Natural killer cell (primary cell): ENCODE results near the gene CERS1. TPM values are rescaled to one million over a fixed set of nuclear protein-coding genes. Genes with fewer than 3 reads are reported as not detected.
A peak's percentile ranks its signal among the peaks of the same experiment; 100 is the strongest.

ENCODE experiments used
- ATAC-seq, 3 donors: fragments of 150-1000 bp in 2 of 3; fragments of 200-7000 bp in 1 of 3; cut with Tn5 transposase; 1 replicate in 1 of 3; 2 replicates in 2 of 3; pipeline ENCODE4 v1.10.0; 2021; ENCODE audit warnings: mild to moderate bottlenecking in 2 of 3, moderate library complexity in 2 of 3
- DNase-seq, 2 donors: peaks; one replicate each; pipeline versions ENCODE4 v3.0.0 to v3.0.0-alpha.2; 2013 to 2021; ENCODE audit warnings: mixed read lengths in 1 of 2
- H3K27ac ChIP-seq: one replicate; pipeline ENCODE4 v1.5.1; 2013; ENCODE audit warnings: mild to moderate bottlenecking, low read length
- H3K27me3 ChIP-seq: one replicate; pipeline ENCODE4 v1.6.1; 2013; ENCODE audit warnings: low read length; ENCODE audit not compliant: control insufficient read depth, insufficient read depth
- H3K36me3 ChIP-seq: one replicate; pipeline ENCODE4 v1.6.1; 2013; ENCODE audit warnings: low read length; ENCODE audit not compliant: control insufficient read depth, insufficient read depth
- H3K4me1 ChIP-seq: one replicate; pipeline ENCODE4 v1.6.1; 2013; ENCODE audit warnings: low read length; ENCODE audit not compliant: control insufficient read depth, insufficient read depth
- H3K4me3 ChIP-seq: one replicate; pipeline ENCODE4 v1.5.1; 2013; ENCODE audit warnings: low read length
- H3K9me3 ChIP-seq: one replicate; pipeline ENCODE4 v1.6.1; 2013; ENCODE audit warnings: low read length; ENCODE audit not compliant: control insufficient read depth, insufficient read depth
- H3K27ac Mint-ChIP-seq, 2 donors: one replicate each; pipeline ENCODE4 v1.8.0; 2022; ENCODE audit warnings: mild to moderate bottlenecking in 2 of 2, mixed read lengths in 2 of 2, moderate library complexity in 1 of 2
- H3K27me3 Mint-ChIP-seq, 2 donors: one replicate each; pipeline ENCODE4 v1.8.0; 2022; ENCODE audit warnings: low read depth in 2 of 2, mixed read lengths in 2 of 2
- H3K36me3 Mint-ChIP-seq: one replicate; pipeline ENCODE4 v1.8.0; 2022; ENCODE audit warnings: mixed read lengths
- H3K4me1 Mint-ChIP-seq, 2 donors: one replicate each; pipeline ENCODE4 v1.8.0; 2022; ENCODE audit warnings: mixed read lengths in 2 of 2
- H3K4me3 Mint-ChIP-seq: one replicate; pipeline ENCODE4 v1.8.0; 2022; ENCODE audit warnings: mild to moderate bottlenecking, moderate library complexity, mixed read lengths
- H3K9me3 Mint-ChIP-seq, 2 donors: one replicate each; pipeline ENCODE4 v1.8.0; 2022; ENCODE audit warnings: mixed read lengths in 2 of 2
- CTCF ChIP-seq: fragments of 200-600 bp; IDR thresholded peaks from one replicate; pipeline ENCODE4 v1.8.0; 2022; ENCODE audit warnings: antibody characterized with exemption
- WGBS: methylation state at CpG from one replicate; pipeline ENCODE4 v1.1.7; 2013; ENCODE audit warnings: missing lambda C conversion rate; ENCODE audit not compliant: insufficient coverage; 5-methylcytosine and 5-hydroxymethylcytosine counted together
- intact Hi-C: fragments of 100-400 bp; cut with micrococcal nuclease; formaldehyde crosslinking; loops from one replicate; pipeline ENCODE4 v1.14.2; 2022
- total RNA-seq, 4 donors: library from RNA; stranded (reverse); fragments of 120-200 nt in 1 of 4; gene quantifications; one replicate each; pipeline versions ENCODE4 v1.2.3 to v1.2.4, GENCODE V29; 2013 to 2022

CERS1 gene
- total RNA-seq, 3 donors from 2014 or later (not counting 1 experiment from before 2014, with no cell fraction given): not detected

DNA sequence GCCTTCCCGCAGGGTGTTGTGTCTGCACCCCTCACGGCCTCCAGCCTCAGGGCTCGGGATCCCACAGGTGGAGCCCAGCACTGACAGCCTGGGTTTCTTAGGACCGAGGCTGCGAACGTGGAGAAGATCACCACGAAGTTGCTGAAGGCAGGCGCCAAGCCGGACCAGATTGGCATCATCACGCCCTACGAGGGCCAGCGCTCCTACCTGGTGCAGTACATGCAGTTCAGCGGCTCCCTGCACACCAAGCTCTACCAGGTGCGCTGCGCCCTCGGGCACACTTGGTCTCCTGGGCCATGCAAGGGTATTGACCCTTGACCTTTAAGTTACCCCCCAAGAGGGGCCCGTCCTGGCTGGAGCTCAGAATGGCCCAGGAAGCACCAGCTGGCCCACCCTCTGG lies 35.2 kb downstream of the CERS1 start:
- Histone ChIP-seq H3K9me3 (no peaks in the 10 kb centered on the region), H3K36me3 (peaks cover 88% of the 10 kb centered on the region), H3K4me3 (no peak overlapping the region), H3K27me3 (no peaks in the 10 kb centered on the region), H3K4me1 (peaks cover 10% of the 10 kb centered on the region), H3K27ac (no peak overlapping the region)
- no peak overlapping the region for H3K4me3 Mint-ChIP-seq
- DNase-seq (no peak), ATAC-seq (peak in 1 of 3 donors; percentile 3)
- peak overlapping the region in 1 of 2 donors; percentile 51 for H3K27ac Mint-ChIP-seq
- H3K36me3 Mint-ChIP-seq: no peaks in the 10 kb centered on the region
- no peaks in the 10 kb centered on the region for H3K9me3 Mint-ChIP-seq
- WGBS: 96% methylated on average over 17 of the region's 17 CpGs
- H3K4me1 Mint-ChIP-seq: peaks cover 0 to 8% of the 10 kb centered on the region in 2 donors
- no peak for TF ChIP-seq CTCF
- intact Hi-C loops: no loop called here
- no peaks in the 10 kb centered on the region for H3K27me3 Mint-ChIP-seq

GRCh38 chr19:18860302-18860700 lies 35.7 kb downstream of the CERS1 start:
- WGBS: 93% methylated on average over 11 of the region's 11 CpGs
- Mint-ChIP-seq H3K9me3 (no peaks in the 10 kb centered on the region), H3K27ac (peak overlapping the region in 1 of 2 donors; percentile 31), H3K27me3 (no peaks in the 10 kb centered on the region), H3K36me3 (no peaks in the 10 kb centered on the region), H3K4me1 (peaks cover 0 to 8% of the 10 kb centered on the region in 2 donors), H3K4me3 (no peak overlapping the region)
- intact Hi-C loops: no loop called here
- peaks cover 10% of the 10 kb centered on the region for H3K4me1 ChIP-seq
- no peaks in the 10 kb centered on the region for H3K27me3 ChIP-seq
- H3K9me3 ChIP-seq: no peaks in the 10 kb centered on the region
- no peak for TF ChIP-seq CTCF
- no peak for ATAC-seq
- H3K36me3 ChIP-seq: peaks cover 87% of the 10 kb centered on the region
- no peak overlapping the region for H3K4me3 ChIP-seq
- DNase-seq: no peak
- no peak overlapping the region for H3K27ac ChIP-seq

GRCh38 chr19:18859676-18860301 lies 36.2 kb downstream of the CERS1 start:
- Histone ChIP-seq H3K27ac (no peak overlapping the region), H3K9me3 (no peaks in the 10 kb centered on the region), H3K4me1 (peaks cover 10% of the 10 kb centered on the region), H3K4me3 (no peak overlapping the region), H3K27me3 (no peaks in the 10 kb centered on the region), H3K36me3 (peaks cover 87% of the 10 kb centered on the region)
- Mint-ChIP-seq H3K27me3 (no peaks in the 10 kb centered on the region), H3K36me3 (no peaks in the 10 kb centered on the region), H3K27ac (no peak overlapping the region), H3K4me3 (no peak overlapping the region), H3K9me3 (no peaks in the 10 kb centered on the region), H3K4me1 (peaks cover 0 to 8% of the 10 kb centered on the region in 2 donors)
- TF ChIP-seq CTCF: no peak
- intact Hi-C loops: no loop called here
- DNase-seq (no peak), ATAC-seq (no peak)
- 97% methylated on average over 12 of the region's 12 CpGs for WGBS
